Mammary epithelial cell (primary cell): ENCODE measurements around the gene CPED1.

Source experiments
- CTCF ChIP-seq, 2 donors: IDR thresholded peaks in 1 of 2; conservative IDR thresholded peaks in 1 of 2; 2 replicates each; pipeline ENCODE4 v1.5.1; 2011 to 2012; ENCODE audit warnings: inconsistent platforms in 2 of 2, low read length in 2 of 2, mild to moderate bottlenecking in 2 of 2, control low read depth in 1 of 2, low read depth in 1 of 2; ENCODE audit not compliant: insufficient read depth in 1 of 2; ENCODE audit errors: extremely low read depth in 1 of 2
- EZH2 ChIP-seq: IDR thresholded peaks from 2 replicates; pipeline ENCODE4 v1.6.1; 2012; ENCODE audit warnings: low read length, inconsistent platforms, borderline replicate concordance

DNA sequence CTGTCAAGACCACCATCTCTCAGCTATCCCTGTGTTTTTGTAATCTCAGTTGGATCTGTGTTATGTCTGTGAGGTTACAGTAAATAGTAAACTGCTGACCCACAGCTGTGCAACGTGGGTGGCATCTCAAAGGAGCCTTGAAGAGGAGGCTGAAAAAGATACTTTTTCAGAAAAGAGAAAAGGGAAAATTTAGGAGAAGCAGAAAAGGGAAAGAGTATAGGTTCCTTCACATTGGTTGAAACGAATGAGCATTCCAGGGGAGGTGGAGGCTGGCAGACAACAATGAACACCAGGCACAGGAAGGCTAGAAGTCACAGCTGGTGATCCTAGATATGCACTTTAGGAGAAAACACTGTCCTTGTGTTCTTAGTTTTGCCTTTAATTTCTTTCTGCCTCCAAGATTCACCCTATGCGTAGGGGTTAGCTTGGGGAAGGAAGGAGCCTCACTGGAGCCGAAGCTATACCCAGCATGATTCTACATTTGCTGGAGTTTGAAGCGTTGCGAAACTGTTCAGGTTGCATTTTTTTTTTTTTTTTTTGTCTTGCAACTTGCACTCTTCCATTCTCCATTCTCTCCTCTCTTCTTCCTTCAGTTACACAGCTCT lies 18.3 kb downstream of the CPED1 start:
- TF ChIP-seq CTCF (conservative IDR thresholded peaks at IDR 0.05 in 1 of 2, IDR thresholded peaks at IDR 0.05 in 1 of 2; ENCODE audit: extremely low read depth in 1 of 2, insufficient read depth in 1 of 2, low read depth in 1 of 2, low read length in 2 of 2) (no peak), EZH2 (no peak)
